Astrocyte of the hippocampus (primary cell): ENCODE measurements around the gene GABRB1.

Experiments
- DNase-seq: peaks from one replicate; pipeline ENCODE4 v3.0.0; 2011; ENCODE audit warnings: low read depth, low spot score

Gene GABRB1

DNA sequence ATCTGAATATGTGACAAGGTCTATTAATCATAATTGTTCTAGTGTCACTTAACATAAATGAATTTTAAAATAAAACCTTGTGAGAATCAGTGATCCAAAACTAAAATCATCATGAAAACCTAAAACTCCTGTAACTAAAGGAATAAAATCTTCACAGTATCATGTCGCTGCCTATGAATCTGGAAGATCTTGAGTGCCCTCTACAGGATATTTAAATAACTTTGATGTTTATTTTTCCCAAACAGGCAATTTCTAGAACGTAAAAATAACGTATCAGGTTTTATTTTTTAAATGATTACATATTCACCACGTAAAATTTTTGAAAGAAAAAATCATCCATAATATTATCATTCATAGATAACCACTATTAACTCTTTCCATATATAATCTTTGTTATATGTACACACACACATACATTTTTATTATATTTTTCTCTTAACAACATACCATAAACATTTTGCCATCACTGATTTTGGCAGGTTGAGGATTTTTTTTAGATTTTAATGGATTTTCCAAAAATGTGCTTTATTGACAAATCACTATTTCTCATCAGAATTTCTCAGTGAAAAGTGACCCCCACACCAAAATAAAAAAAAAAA, 352.6 kb downstream of the GABRB1 start:
- peak; percentile 45 for DNase-seq

- DNase-seq: no peak
Observed at GRCh38 chr4:47386146-47386545, 354.8 kb downstream of the GABRB1 start.

GRCh38 chr4:47386561-47387235, 355.3 kb downstream of the GABRB1 start:
- no peak for DNase-seq

DNA sequence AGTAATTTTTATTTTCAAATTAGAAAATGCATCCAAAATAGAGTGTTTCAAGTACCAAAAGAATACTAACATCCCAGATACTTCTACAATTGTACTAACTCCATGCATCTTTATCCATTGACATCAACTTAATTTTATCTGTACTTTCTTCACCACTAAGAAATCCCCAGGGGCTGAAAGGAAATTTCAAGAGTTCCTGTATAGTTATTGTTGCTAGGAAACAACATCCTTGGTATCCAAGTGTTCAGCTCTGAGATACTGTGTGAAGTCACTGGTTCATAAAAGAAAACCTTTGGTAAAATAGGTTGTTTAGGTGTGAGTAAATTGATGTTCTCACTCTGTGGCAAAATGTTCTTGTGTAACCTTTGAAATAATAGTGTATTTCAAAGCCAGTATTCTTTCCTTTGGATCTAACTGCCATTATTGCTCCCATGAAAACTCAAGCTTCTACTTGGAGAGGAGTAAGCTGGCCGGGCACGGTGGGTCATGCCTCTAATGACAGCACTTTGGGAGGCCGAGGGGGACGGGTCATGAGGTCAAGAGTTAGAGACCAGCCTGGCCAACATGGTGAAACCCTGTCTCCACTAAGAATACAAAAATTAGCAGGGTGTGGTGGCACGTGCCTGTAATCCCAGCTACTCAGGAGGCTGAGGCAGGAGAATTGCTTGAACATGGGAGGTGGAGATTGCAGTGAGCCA, 359.2 kb downstream of the GABRB1 start:
- DNase-seq: no peak

DNA sequence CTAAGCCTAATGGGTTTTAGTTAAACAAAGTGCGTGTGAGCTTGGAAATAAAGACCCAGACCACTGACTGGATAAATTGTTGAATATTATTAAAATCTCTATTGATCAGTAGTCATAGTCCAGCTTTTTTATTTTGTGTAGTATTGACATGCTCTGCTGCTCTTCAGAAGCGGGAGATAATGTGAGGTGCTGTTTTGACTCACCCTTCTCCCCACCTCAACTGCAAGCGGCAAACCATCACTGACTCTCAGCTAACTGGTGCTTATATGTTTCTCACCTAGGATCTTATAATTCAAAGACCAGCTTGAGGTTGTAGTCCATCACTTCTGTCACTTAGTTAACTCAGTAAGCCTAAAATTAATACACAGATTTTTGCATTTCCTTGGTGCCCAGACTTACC, 359.9 kb downstream of the GABRB1 start:
- DNase-seq: no peak

- DNase-seq: no peak
Observed at GRCh38 chr4:47406408-47406807, 375.0 kb downstream of the GABRB1 start.

GRCh38 chr4:47410271-47410670, 378.9 kb downstream of the GABRB1 start:
- DNase-seq: peak; percentile 2

GRCh38 chr4:47413521-47413920, 382.2 kb downstream of the GABRB1 start:
- DNase-seq: no peak

- DNase-seq: no peak
Observed at GRCh38 chr4:47415719-47416118, 384.4 kb downstream of the GABRB1 start.

- no peak for DNase-seq
Observed at GRCh38 chr4:47418147-47418546, 386.8 kb downstream of the GABRB1 start.

- no peak for DNase-seq
Observed at GRCh38 chr4:47419296-47419695, 387.9 kb downstream of the GABRB1 start.

DNA sequence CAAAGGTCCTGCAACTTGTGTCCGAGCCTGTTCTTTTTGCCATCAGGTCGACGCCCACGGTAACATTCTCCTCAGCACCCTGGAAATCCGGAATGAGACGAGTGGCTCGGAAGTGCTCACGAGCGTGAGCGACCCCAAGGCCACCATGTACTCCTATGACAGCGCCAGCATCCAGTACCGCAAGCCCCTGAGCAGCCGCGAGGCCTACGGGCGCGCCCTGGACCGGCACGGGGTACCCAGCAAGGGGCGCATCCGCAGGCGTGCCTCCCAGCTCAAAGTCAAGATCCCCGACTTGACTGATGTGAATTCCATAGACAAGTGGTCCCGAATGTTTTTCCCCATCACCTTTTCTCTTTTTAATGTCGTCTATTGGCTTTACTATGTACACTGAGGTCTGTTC, 394.3 kb downstream of the GABRB1 start:
- DNase-seq: no peak

DNA sequence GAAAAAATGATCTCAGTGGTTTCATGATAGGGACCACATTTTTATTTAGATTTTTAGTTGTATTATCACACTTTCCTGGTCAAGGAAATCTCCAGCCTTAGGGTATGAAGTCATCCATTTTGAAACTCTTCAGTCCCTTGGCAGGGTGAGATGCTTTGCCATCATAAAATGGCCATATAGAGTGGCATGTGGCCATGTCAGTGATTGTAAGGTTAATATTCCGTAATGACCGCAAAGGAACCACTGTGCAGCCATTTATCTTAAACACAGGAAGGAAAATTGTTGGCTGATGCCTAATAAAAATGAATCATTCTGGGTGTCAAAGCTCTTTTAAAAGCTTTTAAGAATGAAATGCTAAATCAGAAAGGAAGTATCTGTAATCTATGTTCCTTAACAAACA, 396.6 kb downstream of the GABRB1 start:
- no peak for DNase-seq

GRCh38 chr4:47432749-47433148, 401.4 kb downstream of the GABRB1 start:
- DNase-seq: no peak

DNA sequence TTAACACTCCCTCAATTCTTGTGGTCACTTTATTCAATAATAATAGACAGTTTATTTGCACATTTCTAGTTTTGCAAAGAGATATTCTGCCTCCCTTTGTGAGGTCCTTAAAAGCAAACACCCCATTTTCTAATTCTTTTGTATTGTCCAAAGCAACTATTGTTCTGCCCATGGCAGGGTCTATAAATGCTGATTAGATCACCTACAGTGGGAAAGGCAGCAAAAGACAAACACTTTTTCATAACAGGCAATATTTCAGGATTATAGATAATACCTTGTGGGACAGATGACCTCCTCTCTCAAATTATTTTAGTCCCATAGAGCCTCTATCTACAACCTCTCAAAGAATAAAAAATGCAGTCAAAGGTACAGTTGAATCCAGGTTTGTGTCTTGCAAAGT, 403.6 kb downstream of the GABRB1 start:
- DNase-seq: no peak

- no peak for DNase-seq
Observed at GRCh38 chr4:47442980-47443379, 411.6 kb downstream of the GABRB1 start.

DNA sequence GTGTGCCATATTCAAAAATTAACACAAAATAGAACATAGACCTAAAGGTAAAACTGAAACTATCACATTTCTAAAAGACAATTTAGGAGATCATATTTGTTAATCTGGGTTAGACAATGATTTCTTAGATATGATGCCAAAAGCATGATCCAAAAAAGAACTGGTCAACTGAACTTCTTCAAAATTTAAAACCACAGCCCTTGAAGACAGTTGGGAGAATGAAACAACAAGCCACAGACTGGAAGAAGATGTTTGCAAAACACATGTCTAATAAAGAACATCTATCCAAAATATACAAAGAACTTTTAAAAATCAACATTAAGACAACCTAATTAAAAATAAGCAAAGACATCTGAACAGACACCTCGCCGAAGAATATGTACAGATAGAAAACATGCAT, 412.7 kb downstream of the GABRB1 start:
- DNase-seq: no peak

DNA sequence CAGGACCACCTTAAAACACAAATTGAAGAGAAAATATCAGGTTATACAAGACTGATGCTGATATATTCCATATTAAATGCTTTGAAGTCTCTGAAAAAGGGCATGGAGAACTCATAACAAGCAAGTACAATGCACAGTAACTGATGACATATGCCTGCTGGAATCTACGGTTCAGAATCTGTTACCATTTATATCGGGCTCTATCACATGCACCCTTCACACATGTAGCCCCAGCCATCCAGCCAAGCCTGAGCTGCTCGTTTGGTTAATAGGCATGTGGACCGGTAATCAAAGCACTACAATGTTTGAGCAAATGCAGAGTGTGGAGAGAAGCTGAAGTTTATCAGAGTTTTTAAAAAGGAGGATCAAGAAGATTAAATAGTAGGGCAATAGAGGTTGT, 420.3 kb downstream of the GABRB1 start:
- DNase-seq: no peak

GRCh38 chr4:47462799-47463234, 431.4 kb downstream of the GABRB1 start:
- DNase-seq: no peak

- DNase-seq: peak; percentile 98
Observed at GRCh38 chr4:47463235-47463956, 432.0 kb downstream of the GABRB1 start, which contains the start of gene COMMD8. Gene COMMD8 (minus strand): TSS chr4:47463702. CDS start chr4:47463651, 51 bp downstream.

GRCh38 chr4:47465004-47465403, 433.6 kb downstream of the GABRB1 start:
- DNase-seq: no peak
